Measurements from ENCODE around the gene METTL24. TPM values are rescaled to one million over a fixed set of nuclear protein-coding genes. Genes with fewer than 3 reads are reported as not detected.

The METTL24 gene
- total and polyA plus RNA-seq, 7 donors, result 0.04 TPM; not detected in 6

- no peak for TF ChIP-seq CTCF (IDR thresholded peaks at IDR 0.05)
- intact Hi-C loops (cut with DNase I), result no loop called here
- Histone ChIP-seq H3K9me3 (no peaks in the 10 kb centered on the region), H3K27me3 (ENCODE audit: insufficient read depth in 3 of 3, low read length in 2 of 3) (no peaks in the 10 kb centered on the region), H3K4me1 (no peaks in the 10 kb centered on the region), H3K4me3 (no peak overlapping the region), H3K36me3 (ENCODE audit: insufficient read depth in 1 of 2, low read depth in 1 of 2) (no peaks in the 10 kb centered on the region), H3K27ac (no peak overlapping the region)
- WGBS, 3 donors, result 73 to 86% (median 77%) methylated on average over 2 of the region's 2 CpGs
- DNase-seq, result no peak
- no peak for ATAC-seq
These were observed 29.9 kb downstream of the METTL24 start for GRCh38 chr6:110328259-110328658.

GRCh38 chr6:110327391-110327790, 30.8 kb downstream of the METTL24 start:
- WGBS, 3 donors, result 78 to 84% (median 82%) methylated on average over 3 of the region's 3 CpGs

GRCh38 chr6:110326609-110327008, 31.5 kb downstream of the METTL24 start:
- Histone ChIP-seq H3K27me3 (ENCODE audit: insufficient read depth in 3 of 3, low read length in 2 of 3) (peaks cover 0 to 1% (median 0%) of the 10 kb centered on the region in 3 donors), H3K4me3 (no peak overlapping the region), H3K4me1 (no peaks in the 10 kb centered on the region), H3K27ac (no peak overlapping the region), H3K9me3 (no peaks in the 10 kb centered on the region), H3K36me3 (ENCODE audit: insufficient read depth in 1 of 2, low read depth in 1 of 2) (no peaks in the 10 kb centered on the region)
- intact Hi-C loops (cut with DNase I), result no loop called here
- 88 to 95% (median 88%) methylated on average over 2 of the region's 2 CpGs for WGBS, 3 donors
- no peak for TF ChIP-seq CTCF (IDR thresholded peaks at IDR 0.05)
- ATAC-seq (no peak), DNase-seq (no peak)

More at GRCh38 chr6:110327391-110327790, 30.8 kb downstream of the METTL24 start:
- H3K4me3 ChIP-seq, result no peak overlapping the region
- no peaks in the 10 kb centered on the region for H3K4me1 ChIP-seq
- H3K9me3 ChIP-seq, result no peaks in the 10 kb centered on the region
- TF ChIP-seq CTCF (IDR thresholded peaks at IDR 0.05), result no peak
- ATAC-seq (no peak), DNase-seq (no peak)
- intact Hi-C loops (cut with DNase I), result no loop called here
- H3K27me3 ChIP-seq (ENCODE audit: insufficient read depth in 3 of 3, low read length in 2 of 3), result peaks cover 0 to 1% (median 0%) of the 10 kb centered on the region in 3 donors
- H3K27ac ChIP-seq, result no peak overlapping the region
- H3K36me3 ChIP-seq (ENCODE audit: insufficient read depth in 1 of 2, low read depth in 1 of 2), result no peaks in the 10 kb centered on the region

GRCh38 chr6:110326057-110326456, 32.1 kb downstream of the METTL24 start:
- ATAC-seq (no peak), DNase-seq (no peak)
- Histone ChIP-seq H3K27me3 (ENCODE audit: insufficient read depth in 3 of 3, low read length in 2 of 3) (peaks cover 0 to 1% (median 0%) of the 10 kb centered on the region in 3 donors), H3K4me3 (no peak overlapping the region), H3K27ac (no peak overlapping the region), H3K9me3 (no peaks in the 10 kb centered on the region), H3K36me3 (ENCODE audit: insufficient read depth in 1 of 2, low read depth in 1 of 2) (no peaks in the 10 kb centered on the region), H3K4me1 (no peaks in the 10 kb centered on the region)
- 93 to 97% (median 93%) methylated on average over 3 of the region's 3 CpGs for WGBS, 3 donors
- TF ChIP-seq CTCF (IDR thresholded peaks at IDR 0.05), result no peak
- intact Hi-C loops (cut with DNase I), result no loop called here

- ATAC-seq (no peak), DNase-seq (no peak)
- no peaks in the 10 kb centered on the region for H3K4me1 ChIP-seq
- no peaks in the 10 kb centered on the region for H3K36me3 ChIP-seq (ENCODE audit: insufficient read depth in 1 of 2, low read depth in 1 of 2)
- peaks cover 0 to 1% (median 0%) of the 10 kb centered on the region in 3 donors for H3K27me3 ChIP-seq (ENCODE audit: insufficient read depth in 3 of 3, low read length in 2 of 3)
- intact Hi-C loops (cut with DNase I), result no loop called here
- H3K27ac ChIP-seq, result no peak overlapping the region
- no peaks in the 10 kb centered on the region for H3K9me3 ChIP-seq
- TF ChIP-seq CTCF (IDR thresholded peaks at IDR 0.05), result no peak
- H3K4me3 ChIP-seq, result no peak overlapping the region
These were observed 33.0 kb downstream of the METTL24 start for GRCh38 chr6:110325197-110325596.
